ENCODE results near the gene PTGES2.

- TF ChIP-seq CTCF (IDR thresholded peaks at IDR 0.05) (no peak), POLR2A (IDR thresholded peaks at IDR 0.05) (no peak)
Measured at GRCh38 chr9:128142596-128142995, 15.1 kb upstream of the PTGES2 start.
